ENCODE data around the gene ZFAND2A.
"Not testable (repeated sequence)": the region's sequence is repeated elsewhere in the genome, so short reads cannot be mapped to it uniquely, and the experiment has no call there.

The ZFAND2A gene

GRCh38 chr7:1122832-1123501 lies 37.0 kb downstream of the ZFAND2A start:
- H3K4me3 ChIP-seq (replicated peaks; ENCODE audit: low read depth, low read length) = no peak overlapping the region
- TF ChIP-seq CTCF (IDR thresholded peaks at IDR 0.05; ENCODE audit: low read depth, low read length, missing control alignments) = no peak
- no peak for DNase-seq (ENCODE audit: extremely low read depth, low read depth)

DNA sequence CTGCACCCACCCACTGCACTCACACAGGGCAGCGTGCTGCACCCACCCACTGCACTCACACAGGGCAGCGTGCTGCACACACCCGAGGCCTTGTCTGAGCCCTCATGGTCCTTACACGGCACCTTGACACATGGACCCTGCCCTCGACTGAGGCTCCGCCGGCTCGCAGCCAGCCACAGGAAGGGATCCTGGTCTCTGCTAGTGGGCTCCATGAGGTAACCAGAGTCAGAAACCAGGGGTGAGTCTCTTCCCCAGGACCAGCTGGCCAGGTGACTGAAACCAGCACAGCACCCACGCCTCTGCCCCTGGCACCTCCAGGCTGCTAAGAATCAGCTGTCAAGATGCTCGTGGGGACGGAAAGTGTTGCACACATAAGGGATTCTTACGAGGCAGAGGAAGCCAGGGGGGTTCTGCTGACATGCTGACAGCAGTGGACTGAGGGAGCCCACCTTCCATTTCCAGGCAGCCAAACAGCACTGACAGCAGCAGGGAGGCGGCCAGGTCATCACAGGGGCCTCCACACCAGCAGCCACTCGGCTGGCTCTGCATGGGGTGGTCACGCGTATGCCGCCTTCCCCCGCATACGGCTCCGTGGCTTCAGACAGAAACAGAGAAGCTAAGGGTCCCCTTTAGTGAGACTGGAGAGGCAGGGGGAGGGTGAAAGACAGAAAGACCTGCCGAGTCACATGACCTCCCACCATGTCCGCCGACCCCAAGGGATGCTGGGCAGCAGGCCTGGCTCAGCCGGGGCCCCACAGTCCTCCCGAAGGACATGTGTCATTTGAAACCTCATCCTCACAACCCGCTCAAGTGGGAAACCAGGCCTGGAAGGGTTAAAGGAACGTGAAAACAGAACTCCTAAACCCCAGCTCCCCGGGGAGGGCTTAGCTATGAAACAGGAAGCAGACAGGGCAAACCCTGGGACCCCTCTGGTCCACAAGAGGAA lies 37.8 kb downstream of the ZFAND2A start:
- no peak for DNase-seq (ENCODE audit: extremely low read depth, low read depth)
- no peak for TF ChIP-seq CTCF (IDR thresholded peaks at IDR 0.05; ENCODE audit: low read depth, low read length, missing control alignments)
- H3K4me3 ChIP-seq (replicated peaks; ENCODE audit: low read depth, low read length) = no peak overlapping the region

DNA sequence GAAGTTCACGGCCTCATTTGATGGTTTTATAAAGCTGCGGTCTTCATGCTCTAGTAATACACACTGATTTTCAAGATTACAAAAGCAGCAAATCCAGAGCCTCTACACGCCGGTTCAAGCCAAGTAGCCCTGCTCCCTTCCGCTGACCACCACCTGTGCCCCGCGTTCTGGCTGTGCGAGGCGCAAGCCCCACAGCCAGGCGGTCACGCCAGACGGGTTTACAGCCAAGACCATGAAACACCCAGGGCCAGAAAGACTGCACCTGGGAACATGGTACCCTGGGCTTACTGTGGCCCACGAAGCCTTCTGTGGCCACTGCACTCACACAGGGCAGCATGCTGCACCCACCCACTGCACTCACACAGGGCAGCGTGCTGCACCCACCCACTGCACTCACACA lies 38.5 kb downstream of the ZFAND2A start:
- TF ChIP-seq CTCF (IDR thresholded peaks at IDR 0.05; ENCODE audit: low read depth, low read length, missing control alignments) = no peak
- DNase-seq (ENCODE audit: extremely low read depth, low read depth) = no peak
- H3K4me3 ChIP-seq (replicated peaks; ENCODE audit: low read depth, low read length) = no peak overlapping the region

DNA sequence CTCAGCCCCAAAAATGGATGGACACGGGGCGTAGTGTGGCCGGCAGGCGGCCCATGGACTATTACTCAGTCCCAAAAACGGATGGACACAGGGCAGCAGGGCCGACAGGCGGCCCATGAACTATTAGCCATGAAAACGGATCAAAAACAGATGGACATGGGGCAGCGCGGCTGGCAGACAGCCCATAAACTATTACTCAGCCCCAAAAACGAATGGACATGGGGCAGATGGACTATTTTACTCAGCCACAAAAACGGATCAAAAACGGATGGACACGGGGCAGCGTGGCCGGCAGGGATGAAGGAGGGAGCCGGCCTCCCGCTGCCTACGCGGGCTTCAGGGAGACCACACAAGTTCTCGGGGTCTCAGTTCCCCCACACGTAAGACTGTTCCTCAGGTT lies 39.2 kb downstream of the ZFAND2A start:
- TF ChIP-seq CTCF (IDR thresholded peaks at IDR 0.05; ENCODE audit: low read depth, low read length, missing control alignments) = no peak
- DNase-seq (ENCODE audit: extremely low read depth, low read depth) = no peak
- H3K4me3 ChIP-seq (replicated peaks; ENCODE audit: low read depth, low read length) = no peak overlapping the region

DNA sequence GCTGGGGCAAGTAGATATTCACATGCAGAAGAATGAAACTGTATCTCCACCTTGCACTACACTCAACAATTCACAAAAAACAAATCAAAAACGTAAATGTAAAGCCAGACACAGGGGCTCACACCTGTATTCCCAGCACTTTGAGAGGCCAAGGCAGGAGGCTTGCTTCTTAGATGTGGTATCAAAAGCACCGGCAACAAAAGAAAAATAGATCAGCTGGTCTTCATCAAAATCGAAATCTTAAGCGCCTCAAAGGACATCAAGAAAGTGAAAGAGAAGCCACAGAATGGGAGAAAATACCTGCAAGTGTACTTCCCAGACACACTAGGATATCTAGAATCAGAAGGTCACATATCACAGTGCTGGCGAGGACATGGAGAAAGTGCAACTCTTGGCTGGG lies 40.8 kb downstream of the ZFAND2A start:
- no peak for TF ChIP-seq CTCF (IDR thresholded peaks at IDR 0.05; ENCODE audit: low read depth, low read length, missing control alignments)
- no peak for DNase-seq (ENCODE audit: extremely low read depth, low read depth)
- H3K4me3 ChIP-seq (replicated peaks; ENCODE audit: low read depth, low read length) = no peak overlapping the region

- no peak for DNase-seq (ENCODE audit: extremely low read depth, low read depth)
- H3K4me3 ChIP-seq (replicated peaks; ENCODE audit: low read depth, low read length) = no peak overlapping the region
- TF ChIP-seq CTCF (IDR thresholded peaks at IDR 0.05; ENCODE audit: low read depth, low read length, missing control alignments) = no peak
Measured at GRCh38 chr7:1117321-1117928, 42.6 kb downstream of the ZFAND2A start.

GRCh38 chr7:1116383-1117008 lies 43.5 kb downstream of the ZFAND2A start:
- H3K4me3 ChIP-seq (replicated peaks; ENCODE audit: low read depth, low read length); DNase-seq (ENCODE audit: extremely low read depth, low read depth): not testable (repeated sequence)

DNA sequence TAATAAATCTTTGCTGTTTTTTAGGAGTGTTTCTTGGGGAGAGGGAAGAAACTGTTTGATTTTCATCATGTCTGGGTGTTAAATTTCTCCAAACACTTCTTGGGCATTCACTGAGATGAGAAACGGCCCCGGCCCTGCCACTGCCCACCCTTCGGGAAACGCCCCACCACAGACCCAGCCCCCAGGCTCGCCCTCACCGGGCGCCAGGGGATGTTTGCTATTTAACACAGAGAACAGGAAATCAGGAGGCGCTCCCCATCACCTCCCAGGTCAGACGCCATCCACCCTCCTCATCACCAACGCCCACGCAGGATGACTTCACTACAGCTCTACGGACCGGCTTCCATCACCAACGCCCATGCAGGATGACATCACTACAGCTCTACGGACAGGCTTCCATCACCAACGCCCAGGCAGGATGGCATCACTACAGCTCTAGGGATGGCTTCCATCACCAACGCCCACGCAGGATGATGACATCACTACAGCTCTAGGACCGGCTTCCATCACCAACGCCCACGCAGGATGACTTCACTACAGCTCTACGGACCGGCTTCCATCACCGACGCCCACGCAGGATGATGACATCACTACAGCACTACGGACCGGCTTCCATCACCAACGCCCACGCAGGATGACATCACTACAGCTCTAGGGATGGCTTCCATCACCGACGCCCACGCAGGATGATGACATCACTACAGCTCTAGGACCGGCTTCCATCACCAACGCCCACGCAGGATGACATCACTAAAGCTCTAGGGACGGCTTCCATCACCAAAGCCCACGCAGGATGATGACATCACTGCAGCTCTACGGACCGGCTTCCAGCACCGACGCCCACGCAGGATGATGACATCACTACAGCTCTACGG lies 44.6 kb downstream of the ZFAND2A start:
- not testable (repeated sequence) for DNase-seq (ENCODE audit: extremely low read depth, low read depth); H3K4me3 ChIP-seq (replicated peaks; ENCODE audit: low read depth, low read length)
